GM21390 (cell line): ENCODE measurements around the gene LOXHD1.
A peak's percentile ranks its signal among the peaks of the same experiment; 100 is the strongest.

Experiments used
- ATAC-seq: cut with Tn5 transposase; IDR thresholded peaks from one replicate; pipeline ENCODE4 v1.9.1; 2021; ENCODE audit not compliant: unreplicated experiment

LOXHD1 gene

GRCh38 chr18:46575851-46576250 is 81.2 kb downstream of the LOXHD1 start:
- no peak for ATAC-seq

GRCh38 chr18:46574743-46575115 is 82.3 kb downstream of the LOXHD1 start:
- ATAC-seq: no peak

GRCh38 chr18:46574000-46574742 is 82.8 kb downstream of the LOXHD1 start:
- peak; percentile 73 for ATAC-seq

DNA sequence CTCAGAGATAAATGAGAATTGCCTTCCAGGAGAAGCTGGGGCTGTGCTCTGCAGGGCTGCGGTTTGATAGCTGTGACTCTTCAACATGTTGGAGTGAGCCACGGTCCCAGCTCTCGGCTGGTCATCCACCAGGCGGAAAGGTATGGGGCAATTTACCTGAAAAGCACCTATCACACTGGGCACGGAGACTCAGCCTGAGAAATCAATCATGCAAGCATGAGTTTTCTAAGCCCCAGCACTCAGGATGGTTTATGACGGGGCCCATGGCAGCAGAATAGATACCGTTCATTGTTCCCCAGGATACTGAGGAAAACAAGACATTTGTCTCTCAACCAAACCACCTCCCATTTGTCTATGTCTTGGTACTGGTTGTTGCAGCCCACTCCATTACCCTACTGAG is 83.9 kb downstream of the LOXHD1 start:
- ATAC-seq: no peak

GRCh38 chr18:46571756-46572155 is 85.3 kb downstream of the LOXHD1 start:
- ATAC-seq: no peak

GRCh38 chr18:46570666-46571065 is 86.4 kb downstream of the LOXHD1 start:
- no peak for ATAC-seq

- ATAC-seq: no peak
These were observed 86.9 kb downstream of the LOXHD1 start for GRCh38 chr18:46570134-46570533.

DNA sequence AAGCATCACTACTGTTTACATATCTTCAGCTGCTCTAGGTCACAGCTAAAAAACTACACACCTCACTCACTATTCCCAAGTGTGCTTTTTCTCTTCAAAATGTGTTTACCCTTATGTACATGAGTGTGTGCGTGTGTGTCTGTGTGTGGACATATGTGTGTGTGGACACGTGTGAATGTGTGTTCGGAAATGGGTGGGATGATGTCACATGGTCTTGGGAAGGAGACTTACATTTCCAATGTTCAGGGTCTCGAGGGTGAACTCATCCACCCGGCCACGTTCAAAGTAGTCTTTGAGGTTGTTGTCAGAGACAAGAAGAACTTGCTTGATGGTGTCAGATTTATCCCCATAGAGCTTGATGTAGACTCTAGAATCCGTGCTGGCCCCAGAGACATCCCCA is 87.8 kb downstream of the LOXHD1 start:
- ATAC-seq: no peak

- ATAC-seq: no peak
These were observed 89.8 kb downstream of the LOXHD1 start for GRCh38 chr18:46567196-46567595.

DNA sequence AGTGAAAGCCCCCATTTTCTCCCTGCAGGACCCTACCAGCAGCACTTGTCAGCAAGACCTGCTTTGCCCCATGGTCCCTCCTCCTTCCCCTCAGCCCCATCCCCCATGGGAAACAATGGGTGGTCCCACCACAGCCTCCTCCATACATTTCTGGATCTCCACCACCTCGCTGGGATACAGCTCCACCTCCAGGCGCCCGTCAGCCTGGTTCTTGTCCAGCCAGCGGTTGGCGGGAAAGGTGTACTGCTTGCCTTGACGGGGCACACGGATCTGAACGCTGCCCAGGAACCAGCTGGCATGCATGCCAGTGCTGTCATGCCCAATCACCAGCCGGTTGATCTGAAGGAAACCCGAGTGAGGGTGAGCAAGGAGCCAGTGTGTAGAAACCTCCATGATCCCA is 90.9 kb downstream of the LOXHD1 start:
- ATAC-seq: no peak

- no peak for ATAC-seq
These were observed 91.8 kb downstream of the LOXHD1 start for GRCh38 chr18:46565256-46565655.

GRCh38 chr18:46563317-46563716 is 93.7 kb downstream of the LOXHD1 start:
- ATAC-seq: no peak

DNA sequence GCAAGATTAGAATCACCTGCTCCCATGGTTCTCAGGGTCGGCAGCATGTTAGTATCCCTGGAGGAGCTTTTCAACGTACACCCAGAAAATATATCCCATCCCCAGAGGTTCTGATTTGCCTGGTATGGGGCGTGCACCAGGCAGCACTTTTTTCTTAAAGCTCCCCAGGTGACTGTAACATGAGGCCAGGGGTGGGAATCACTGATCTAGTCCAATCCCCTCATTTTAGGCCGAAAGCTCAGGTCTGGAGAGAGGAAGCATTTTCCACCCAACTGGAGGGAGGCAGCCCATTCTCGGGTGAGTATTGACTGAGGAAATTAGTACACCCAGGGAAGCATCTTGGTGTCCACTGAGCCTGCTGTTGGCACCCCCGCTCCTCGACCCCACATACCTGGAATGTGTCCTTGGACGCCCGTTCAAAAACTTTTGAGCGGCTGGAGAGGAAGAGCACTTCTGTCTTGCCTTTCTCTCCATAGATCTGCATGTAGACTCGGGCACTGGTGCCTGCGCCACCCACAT is 94.3 kb downstream of the LOXHD1 start:
- no peak for ATAC-seq

DNA sequence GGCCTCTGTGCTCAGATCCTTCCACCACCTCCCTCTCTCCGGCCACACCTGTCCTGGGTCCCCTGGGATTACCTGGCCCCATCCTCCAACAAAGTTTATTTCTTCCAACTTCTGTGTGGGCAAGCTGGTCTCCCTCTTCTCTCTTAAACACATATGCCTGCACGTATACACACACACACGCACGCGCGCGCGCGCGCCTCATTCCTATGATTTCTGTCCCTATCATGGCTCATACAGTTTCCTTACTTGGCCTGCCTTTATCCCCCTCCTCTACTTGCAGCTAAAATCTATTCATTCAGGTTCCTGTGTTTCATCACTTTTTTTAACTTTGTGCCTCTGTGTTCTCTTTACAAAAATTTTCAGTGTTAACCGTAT is 96.4 kb downstream of the LOXHD1 start:
- ATAC-seq: no peak

DNA sequence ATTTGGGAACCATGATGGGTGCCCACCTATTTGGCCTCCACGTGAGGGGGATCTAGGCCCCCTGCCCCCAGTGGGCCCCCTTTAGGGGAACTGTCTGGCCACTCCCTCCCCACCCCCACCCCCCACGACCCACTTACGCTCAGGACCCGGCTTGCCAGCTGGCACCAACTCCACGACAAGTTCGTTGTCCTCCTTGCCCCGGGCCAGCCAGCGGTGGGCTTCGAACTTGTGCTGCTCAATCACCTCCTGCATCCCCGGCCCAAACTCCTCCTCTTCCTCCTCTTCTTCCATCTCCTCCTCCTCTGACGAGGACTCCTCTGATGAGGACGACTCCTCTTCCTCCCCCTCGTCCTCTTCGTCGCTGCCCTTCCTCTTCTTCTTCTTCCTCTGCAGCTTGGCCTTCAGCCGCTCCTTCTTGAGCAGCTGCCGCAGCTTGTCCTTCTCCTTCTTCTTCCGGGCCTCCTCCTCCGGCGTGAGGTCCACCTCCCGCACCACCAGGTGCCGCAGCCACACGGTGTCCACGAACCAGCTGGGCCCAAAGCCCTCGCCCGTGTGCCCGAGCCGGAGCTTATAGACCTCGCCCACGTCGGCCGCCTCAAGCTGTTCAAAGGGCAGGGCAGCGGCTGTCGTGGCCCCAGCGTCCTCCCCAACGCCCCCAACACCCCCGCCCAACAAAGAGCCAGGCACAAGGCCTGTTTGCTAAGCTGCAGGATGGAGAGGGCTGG is 96.9 kb downstream of the LOXHD1 start:
- ATAC-seq: no peak

DNA sequence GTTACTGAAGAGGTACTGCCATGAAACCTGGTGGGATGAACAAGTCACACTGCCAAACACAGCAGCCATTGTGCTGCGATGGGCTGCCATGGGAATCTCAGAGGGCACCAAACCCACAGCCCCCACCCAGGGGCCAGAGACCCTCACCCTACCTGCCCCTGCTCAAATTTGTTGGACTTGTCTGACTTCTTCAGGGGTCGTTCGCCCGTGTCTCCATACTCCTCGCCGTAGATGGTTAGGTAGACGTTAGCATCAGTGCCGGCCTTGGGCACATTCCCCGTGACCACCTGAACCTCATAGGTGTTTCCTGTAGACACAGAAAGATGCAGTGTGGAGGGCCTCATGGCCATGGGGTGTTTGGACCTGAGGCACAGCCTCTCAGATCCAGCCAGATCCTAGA is 97.7 kb downstream of the LOXHD1 start:
- no peak for ATAC-seq

- ATAC-seq: no peak
These were observed 100.3 kb downstream of the LOXHD1 start for GRCh38 chr18:46556590-46557206.

GRCh38 chr18:46555724-46556123 is 101.3 kb downstream of the LOXHD1 start:
- ATAC-seq: no peak

DNA sequence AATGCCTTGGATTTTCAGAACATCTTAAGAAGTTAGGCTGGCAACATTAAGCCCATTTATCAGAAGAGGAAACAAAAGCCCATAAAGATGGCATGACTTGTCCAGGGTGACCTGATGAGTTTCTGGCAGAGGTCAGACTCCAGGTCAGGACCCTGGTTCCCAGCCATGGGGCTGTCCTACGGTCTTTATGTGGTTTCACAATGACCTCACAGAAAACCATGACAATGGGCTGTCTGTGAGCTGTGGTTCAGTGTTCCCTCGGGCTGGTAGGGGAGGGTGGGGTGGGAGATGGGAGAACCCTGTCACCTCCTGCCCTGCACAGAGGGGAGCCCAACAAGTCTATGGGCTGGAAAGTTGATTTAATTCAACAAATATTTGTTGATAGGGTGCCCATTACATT is 101.8 kb downstream of the LOXHD1 start:
- no peak for ATAC-seq

GRCh38 chr18:46554406-46555080 is 102.5 kb downstream of the LOXHD1 start:
- ATAC-seq: no peak

DNA sequence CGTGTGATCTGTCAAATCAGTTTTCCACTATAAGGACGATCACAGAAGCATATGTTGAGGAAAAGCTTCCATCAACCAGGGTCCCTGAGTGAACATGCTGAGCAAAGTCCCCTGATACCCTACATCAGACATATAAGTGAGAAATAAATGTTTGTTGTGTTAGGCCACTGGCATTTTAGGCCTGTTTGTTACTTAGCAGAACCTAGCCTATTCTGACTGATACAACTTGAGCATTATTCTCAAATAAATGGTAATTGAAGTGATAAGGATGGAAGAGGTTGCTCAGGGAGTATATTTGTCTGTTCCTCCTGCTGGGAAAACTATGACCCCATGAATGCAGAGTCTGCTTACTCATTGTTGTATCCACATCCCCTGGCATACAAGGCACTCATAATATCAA is 106.4 kb downstream of the LOXHD1 start:
- ATAC-seq: no peak

DNA sequence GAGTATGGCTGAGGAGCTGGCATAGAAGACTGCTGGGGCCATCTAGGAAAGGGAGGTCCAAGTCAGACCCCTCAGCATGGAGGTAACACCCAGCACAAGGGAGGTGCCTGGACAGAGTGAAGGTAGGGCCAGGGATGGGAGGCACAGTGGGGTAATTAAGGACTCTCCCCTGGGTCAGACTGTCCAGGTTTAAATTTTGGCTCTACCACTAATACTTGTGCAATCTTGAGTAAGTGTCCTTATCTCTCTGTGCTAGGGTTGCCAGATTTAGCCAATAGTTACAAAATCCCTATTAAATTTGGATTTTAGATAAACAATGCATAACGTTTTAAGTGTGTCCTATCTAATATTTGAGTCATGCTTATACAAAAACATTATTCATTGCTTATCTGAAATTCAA is 109.5 kb downstream of the LOXHD1 start:
- ATAC-seq: no peak
